Measurements from ENCODE around the gene TSPAN1.
A peak's percentile ranks its signal among the peaks of the same experiment; 100 is the strongest.

The TSPAN1 gene, protein sequence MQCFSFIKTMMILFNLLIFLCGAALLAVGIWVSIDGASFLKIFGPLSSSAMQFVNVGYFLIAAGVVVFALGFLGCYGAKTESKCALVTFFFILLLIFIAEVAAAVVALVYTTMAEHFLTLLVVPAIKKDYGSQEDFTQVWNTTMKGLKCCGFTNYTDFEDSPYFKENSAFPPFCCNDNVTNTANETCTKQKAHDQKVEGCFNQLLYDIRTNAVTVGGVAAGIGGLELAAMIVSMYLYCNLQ

DNA sequence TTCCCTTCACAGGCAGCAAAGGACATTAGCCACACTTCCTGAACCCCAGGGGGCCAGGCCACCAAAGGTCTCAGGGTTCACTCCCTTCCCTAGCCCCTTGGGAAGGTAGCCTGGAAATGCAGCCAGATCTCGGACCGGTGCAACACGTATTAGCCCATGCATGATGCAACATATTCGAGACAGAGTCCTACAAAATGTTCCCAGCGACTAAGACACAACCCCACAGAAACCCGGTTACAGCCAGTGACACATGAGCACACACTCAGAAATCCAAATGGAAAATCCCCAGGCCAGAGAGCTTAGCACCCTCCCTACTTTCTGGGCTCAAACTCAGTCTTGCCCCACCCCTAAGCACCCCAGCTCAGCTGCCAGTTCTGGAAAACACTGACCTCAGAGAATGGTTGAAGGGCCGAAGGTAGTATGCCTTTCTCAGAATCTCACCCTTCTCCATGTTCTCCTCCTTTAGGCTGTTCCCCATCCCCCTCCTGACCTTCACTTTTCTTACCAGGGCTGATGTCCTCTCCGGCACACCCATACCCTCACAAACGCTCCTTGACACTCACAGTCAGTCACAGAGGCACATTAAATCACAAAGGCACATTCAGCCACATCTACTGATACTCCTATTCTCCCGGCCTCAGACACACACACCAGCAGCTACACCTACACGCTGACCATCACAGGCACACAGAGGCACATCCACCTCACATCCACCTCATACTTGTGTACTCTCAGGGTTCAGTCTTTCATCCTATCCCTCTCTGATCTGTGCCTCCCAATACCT lies at the start of gene TSPAN1:
Gene TSPAN1, plus strand, starts transcription at position 640 of the 784 bp plus-strand sequence. CDS start 6,021 bp downstream, outside the sequence.
- DNase-seq = no peak

DNA sequence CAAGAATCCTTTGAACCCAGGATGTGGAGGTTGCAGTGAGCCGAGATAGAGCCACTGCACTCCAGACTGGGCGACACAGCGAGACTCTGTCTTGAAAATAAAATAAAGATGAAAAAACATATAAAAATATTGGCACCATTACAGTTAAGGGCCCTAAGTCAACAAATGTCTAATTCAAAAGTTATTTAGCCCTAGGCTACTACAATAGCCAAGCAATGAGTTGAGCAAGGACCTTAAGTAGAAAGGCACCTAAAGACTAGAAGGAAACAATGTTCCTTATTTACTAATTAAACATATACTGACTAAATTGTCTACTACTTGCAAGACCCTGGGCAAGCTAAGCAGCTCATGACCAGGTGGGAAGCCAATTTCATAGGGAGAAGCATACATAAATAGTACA lies 46.5 kb upstream of the TSPAN1 start:
- DNase-seq = no peak

DNA sequence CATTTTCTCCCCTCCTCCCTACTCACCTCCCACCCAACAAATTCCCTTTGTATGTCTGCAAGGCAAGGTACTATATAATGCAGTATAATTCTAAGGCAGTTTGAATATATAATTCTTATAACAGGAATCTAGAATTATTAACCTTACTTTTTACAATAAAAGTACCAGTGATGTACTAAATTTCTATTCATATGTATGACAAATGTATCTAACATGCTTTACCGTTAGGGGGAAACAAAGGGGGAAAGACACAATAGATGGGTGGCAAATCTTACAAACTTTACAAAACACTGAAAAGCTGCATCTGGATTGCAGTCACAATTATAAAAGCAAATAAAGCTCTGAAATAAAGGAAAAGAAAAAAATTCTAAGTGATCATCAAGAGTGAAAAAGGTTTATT lies 44.8 kb upstream of the TSPAN1 start:
- no peak for DNase-seq

DNA sequence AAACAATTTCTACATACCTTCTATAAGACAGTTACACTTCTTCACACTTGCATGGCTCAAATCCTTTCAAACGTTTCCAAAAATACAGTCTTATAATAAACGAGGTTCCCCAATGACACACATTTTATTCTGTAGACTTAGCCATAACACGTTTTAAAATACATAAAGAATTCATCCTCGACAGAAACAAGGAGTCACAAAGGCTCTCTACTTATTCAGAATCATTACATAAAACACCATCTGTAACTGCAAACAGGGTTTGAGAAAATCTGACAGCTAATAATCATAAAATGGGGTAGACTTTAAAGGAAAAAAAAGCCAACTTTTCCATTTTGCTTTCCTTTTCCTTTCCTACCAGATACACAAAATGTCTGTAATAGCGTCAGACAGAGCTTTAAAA lies 44.3 kb upstream of the TSPAN1 start:
- DNase-seq = no peak

DNA sequence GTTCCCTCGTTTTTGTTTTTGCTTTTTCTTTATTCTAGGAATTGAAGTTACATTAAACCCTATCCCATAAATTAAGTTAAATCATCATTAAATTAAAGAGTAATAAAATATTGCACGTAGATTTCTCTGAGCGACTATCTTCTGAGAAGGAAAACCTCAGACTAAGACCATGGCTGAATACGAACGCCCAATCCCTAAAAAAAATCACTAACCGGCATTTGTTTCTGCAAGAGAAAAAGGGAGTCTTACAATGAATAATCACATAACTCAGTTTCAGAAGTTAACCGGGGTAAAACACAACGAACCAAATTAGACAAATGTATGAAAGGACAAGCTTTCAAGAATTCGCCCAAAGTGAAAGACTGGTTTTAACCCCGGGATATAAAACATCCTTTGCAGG lies 43.8 kb upstream of the TSPAN1 start:
- no peak for DNase-seq

DNA sequence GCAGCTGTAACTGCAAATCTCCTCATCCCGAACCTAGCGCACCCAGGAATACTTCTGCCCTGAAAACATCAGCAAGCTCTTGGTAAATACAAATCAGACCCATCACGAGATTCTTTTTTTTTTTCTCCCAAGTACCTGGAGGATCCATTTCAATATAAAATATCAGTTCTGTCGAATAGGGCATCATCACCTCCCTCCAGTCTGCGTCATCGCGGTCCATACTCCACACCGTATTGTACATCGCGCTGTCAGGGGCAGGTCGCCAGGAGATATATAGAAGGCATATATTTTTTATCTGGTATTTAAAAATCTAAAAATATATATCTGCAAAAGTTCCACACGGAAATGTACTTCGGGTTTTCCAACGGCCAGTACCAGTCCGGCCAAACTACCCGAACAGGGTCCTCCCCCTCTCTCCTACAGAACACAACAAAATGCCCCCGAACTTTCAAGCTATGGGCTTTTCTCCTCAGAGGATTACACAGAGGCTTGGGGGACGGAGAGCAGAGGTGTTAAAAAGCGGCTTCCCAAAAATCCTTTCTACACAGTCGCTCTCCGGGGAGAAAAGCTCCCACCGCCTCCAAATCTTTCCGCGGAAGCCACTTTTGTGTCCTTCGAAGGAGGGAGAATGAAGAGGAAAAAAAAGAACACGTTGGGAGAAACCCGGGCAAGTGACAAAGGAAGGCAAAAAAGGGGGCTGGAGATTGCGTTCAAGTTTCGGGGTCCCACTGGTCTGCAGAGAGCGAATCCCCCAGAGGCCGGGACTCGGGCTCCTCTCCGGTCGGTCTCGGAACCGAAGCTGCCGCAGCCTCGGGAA lies 43.0 kb upstream of the TSPAN1 start:
- DNase-seq = peak; percentile 42

DNA sequence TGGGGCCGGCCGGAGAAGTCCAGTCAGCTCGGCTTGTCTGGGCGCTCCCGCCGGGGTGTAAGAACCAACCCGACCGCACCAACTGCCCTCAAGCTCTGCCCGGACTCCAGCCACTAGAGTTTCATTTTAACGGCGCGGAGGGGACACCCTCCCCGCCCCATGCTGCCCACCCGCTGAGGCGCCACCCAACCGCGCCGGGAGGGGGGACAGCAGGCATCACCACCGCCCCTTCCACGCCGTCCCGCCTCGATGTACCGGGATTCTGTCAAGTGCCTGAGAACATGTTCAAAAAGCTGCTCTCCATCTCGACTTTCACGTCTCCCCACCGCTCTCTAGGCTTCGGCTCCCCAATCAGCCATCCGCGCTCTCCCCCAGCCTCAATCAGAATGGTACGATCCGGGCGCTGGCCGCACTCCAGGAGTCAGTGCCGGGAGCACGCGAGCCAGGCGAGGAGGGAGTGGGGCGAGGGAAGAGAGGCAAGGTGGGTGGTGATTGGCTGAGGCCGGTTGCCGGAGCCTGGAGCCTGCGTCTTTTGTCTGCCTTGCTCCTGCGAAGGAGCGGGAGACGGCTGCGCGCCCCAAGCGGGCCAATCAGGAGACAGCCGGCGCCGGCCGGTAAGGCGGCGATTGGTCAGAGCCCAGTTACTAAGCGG lies 42.2 kb upstream of the TSPAN1 start, which contains the start of gene PIK3R3:
Gene PIK3R3, minus strand, starts transcription at position 101 of the 652 bp plus-strand sequence. CDS start 677 bp downstream, outside the sequence.
- DNase-seq = peak; percentile 99

DNA sequence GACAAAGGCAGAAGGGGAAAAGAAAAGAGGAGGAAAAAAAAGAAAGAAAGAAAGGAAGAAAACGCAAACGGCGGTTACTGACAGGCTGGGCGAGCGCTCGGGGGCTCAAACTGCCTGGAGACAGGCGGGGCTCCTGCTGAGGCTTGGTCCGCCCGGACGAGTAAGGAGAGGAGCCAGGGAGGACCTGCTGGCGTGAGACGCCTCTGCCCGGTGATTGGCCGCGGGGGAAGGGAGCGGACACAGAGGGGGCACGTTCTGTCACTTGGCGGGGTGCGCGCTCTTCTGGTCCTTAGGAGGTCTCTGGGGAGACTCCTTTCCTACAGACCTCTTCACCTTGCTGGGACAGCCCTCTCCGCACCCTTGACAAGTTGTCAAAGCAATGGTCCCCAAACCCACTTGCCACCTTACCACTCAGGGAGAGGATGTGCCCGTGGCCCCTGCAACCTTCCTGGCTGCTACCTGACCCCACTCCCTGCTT lies 41.7 kb upstream of the TSPAN1 start:
- no peak for DNase-seq

DNA sequence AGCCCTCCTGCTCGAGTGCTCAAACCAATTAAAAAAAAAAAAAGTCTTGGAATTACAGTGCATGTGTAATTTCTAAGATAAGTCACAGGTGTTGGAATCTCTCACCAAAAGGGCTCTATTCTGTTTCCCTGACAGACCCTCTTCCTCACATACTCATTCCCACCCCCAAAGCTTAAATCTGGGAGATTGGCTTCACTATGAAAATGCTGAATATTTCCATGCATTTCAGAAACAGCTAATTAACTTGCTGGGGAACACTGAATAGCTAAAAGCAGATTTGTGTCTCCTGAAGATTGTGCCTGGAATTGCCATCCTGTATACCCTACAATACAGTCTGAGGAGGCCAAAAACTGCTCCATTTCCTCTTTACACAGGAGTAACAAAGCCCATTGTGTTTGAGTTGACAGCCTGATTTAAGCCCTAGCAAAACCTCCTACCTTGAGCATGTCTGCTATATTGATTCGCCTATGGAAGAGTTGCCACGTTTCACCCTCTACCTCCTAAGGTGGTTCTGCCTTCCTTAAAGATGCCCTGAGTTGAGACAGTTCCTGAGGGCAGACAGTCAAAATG lies 41.0 kb upstream of the TSPAN1 start:
- DNase-seq = no peak

DNA sequence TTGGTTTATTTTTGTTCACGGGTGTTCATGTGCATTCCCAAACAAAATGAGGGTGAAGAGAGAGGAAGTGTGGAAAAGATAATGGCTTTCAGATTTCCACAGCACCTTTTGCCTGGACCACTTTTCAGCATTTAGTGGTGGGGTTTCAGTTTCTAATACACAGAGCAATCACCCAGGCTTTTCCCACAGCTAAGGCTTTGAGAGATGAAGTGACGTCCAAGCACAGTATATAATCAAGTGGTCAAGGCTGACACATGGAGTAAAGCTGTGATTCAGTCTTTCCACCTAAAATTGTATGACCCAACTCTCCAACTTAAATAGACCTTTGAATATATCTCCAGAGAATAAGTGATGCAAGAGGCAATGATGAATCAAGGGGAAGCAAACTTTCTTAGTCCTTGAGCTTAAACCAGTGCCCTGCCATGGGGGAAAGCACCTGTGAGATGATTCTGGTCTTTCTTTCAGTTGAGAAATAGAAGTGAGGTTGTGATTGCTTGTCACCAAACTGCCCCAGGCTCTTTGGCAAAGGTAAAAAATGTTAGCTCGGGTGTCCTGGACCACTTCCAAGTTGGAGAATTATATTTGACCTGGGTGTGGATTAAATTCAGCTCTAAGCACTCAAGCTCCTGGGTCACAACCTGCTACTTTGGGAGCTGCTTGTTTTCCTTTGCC lies 40.1 kb upstream of the TSPAN1 start:
- no peak for DNase-seq

DNA sequence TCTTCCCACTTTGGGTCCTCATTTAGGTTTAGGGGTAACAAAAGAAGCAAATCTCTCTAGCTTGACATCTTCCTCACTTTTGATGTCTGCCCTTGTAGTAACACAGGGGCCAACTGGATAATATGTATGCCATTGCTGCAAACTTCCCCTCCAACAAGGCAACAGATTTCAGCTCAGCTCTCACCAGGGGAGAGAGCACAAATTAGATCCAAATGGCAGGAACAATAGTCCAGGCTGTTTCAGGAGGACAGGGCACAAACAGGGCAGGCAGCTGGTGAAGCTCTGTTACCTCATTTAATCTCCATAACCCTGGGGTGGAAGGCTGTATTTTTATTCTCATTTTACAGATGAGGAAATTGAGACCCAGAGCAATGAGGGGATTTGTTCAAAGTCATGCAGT lies 38.2 kb upstream of the TSPAN1 start:
- DNase-seq = no peak

DNA sequence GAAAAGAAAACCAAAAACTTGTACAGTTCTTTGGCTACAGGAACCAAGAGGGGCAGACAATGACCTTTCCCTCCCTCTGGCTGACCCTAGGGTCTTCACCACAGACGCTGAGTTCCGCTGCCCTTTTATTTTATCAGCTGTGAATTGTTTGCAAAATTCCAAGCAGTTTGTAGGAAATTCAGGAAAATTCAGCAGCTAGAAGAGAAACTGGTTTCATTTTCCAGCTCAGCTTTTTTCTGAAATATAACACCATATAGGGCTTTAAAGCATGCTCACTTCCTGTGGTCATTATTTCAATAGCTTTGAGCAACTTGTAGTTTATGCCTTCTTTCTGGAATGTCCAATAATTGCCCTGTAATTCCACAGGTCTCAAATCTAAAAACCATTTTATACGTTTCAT lies 37.0 kb upstream of the TSPAN1 start:
- DNase-seq = no peak

DNA sequence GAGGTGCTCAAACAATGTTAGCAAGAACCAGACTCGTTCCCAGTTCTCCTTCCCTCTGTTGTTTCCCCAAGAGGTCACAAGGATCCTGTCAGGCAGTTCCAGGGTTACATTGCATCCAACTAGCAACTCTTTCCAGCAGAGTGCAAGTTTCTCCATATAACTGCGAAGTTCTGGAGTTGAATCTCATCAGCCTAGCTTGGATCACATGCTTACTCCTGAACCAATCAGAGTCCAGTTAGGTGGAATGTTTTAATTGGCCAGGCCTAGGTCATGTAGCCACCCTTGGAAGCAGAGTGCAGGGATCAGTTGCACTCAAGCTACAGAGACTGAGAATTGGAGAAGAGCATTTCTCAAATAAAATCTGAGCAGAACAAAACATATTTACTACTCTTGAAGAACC lies 26.6 kb upstream of the TSPAN1 start:
- no peak for DNase-seq

DNA sequence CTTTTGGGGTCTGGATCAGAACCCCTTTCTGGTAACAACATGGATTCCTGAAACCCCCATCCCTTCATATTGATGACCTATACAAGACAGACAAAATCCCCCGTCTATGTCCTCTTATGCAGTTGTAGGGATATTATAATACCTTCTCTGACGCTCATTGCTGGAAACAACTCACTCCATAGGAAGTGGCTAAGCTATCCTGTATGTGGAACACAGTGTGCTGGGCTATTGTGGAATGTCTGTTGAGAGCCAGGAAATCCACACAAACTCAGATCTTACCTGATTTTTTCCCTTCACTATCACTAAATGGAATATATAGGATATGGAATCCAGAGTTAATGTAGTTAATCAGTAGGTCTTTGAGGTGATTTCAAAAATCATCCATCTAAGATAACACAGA lies 24.8 kb upstream of the TSPAN1 start:
- no peak for DNase-seq

DNA sequence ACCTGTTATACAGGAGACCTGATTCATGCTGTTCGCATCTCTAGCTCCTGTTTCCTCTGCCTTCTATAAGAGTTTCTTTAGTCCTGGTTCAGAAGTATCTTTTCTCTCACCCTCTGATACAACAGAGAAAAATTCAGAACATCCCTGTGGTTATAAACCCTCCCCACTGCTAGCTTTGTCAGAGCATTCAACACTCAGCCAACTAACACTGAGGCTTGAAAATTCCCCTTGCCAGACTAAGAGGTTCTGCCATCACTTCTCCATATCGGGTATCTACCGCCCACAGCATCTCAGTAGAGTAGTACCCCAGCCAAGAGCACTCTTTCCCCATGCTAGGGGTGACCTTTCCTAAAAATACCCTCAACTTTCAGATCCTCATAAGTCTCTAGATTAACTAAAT lies 22.9 kb upstream of the TSPAN1 start:
- no peak for DNase-seq

DNA sequence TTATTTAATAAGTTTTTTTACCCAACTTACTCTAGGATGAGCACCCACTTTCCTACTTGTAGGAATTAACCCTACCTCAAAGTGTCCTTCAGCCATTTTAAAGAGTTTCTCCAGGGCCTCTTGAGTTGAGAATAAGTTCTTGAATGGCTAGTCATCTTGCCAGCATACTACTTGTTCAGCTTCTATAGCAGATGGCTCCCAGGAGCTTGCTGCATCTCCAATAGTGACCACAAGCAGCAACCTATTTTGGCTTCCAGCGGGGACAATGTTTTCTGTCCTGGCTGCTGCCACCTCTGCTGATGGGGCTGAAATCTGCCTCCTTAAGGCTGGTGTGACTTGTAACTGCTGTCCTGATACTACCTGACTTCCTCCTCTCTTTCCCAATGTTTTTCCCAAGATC lies 21.7 kb upstream of the TSPAN1 start:
- DNase-seq = no peak

DNA sequence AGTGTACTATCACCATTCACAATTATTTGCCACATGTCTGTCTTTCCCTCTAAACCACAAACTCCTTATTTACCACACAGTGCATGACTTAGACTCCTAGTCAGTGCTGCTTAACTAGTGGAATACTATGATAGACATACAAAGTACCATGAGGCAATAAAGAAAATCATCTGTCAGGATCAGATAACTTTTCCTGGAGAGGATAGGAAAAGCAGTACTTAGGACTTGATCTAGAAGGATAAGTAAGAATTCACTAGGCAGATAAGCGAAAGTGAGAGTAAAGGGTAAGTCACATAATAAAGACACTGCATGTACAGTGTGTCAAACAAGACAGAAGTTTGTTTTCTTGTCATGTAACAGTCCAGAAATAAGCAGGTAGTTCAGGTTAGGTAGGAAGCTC lies 21.2 kb upstream of the TSPAN1 start:
- no peak for DNase-seq

DNA sequence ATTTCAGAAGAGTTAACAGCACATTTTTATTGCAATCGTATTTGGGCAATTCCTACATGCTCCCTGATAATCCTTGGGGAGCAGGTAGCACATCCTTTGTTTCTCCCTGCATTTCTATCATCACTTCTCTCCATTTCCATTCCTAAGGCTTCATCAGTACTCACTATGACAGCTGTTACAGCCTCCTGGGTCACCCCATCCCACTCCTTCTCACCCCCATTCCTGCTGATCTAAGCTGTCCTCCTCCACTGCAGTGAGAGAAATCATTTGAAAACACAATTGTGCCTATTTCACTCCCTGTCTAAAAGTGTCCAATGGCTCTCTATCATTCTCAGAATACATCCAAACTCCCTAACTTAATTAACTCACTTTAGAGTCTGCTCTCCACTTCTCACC lies 17.0 kb upstream of the TSPAN1 start:
- DNase-seq = no peak

DNA sequence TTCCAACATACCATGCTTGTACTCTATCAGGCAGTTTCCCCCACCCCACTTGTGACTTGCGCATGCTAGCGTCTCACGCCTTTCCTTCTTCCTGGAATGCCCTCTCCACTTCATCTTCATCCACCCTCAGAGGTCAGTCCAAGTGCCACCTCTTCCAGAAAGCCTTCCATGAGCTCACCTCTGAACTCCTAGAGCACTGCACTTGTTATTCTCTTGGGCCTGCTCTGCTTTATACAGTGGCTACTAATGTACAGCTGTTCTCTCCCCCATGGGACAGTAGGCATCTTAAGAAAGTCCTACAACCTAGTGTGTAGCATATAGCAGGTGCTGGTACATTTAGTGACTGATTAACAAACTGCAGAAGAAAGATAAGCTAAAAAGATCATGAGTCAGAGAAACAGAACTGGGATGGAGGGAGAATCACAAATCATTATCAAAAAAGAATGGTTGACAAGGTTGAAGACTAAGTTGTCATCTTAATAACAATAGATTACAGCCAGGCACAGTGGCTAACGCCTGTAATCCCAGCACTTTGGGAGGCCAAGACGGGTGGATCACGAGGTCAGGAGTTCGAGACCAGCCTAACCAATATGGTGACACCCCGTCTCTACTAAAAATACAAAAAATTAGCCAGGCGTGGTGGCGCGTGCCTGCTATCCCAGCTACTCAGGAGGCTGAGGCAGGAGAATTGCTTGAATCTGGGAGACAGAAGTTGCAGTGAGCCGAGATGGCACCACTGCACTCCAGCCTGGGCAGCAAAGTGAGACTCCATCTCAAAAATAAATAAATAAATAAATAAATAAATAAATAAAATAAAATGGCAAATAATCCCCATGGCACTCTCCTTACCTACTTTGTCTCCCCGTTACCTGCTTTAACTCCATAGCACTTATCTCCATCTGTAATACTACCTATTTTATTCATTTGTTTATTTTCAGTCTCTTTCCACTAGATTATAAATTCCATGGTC lies 16.3 kb upstream of the TSPAN1 start:
- DNase-seq = no peak

DNA sequence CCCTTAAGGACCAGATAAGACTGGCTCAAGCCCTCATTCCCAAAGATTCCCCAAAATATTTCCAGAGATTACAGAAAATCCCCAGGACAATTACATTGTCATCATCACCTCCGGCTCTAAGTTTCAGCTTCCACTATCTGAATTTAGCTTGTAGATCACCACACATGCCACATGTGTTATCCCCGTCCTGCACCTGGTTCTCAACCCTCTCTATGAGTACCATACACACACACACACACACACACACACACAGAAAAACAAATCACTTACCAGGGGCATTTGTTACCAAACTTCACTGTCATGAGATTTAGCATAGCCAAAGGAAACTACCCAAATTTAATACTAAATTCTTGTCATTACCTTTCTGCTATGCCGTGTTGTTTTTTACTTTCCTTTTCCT lies 15.4 kb upstream of the TSPAN1 start:
- no peak for DNase-seq

DNA sequence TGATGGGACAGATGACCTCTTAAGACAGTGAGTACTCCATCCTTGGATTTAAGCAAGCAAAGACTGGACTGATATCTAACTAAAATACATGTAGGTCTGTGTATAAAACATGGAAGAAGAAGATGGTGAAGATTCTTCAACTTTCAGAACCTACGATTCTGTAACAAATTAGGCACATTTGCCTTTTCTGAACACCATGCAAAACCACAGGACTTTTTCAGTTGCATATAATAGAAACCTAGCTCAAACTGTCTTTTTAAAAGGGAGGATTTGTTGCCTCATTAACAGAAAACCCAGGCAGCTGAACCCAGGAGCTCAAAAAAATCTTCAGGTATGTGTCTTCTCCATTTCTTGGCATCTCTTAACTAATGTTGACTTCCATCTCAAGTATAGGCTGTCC lies 14.7 kb upstream of the TSPAN1 start:
- no peak for DNase-seq
